Parathyroid adenoma (tissue), 2 donors: Measurements from ENCODE around the gene MRTO4.
A peak's percentile ranks its signal among the peaks of the same experiment; 100 is the strongest.
"Not testable (repeated sequence)": the region's sequence is repeated elsewhere in the genome, so short reads cannot be mapped to it uniquely, and the experiment has no call there.

Source experiments
- H2AFZ ChIP-seq: fragments of 300-600 bp; sonication (generic); one replicate; pipeline ENCODE4 v1.7.0; 2017; ENCODE audit warnings: antibody characterized with exemption, mild to moderate bottlenecking
- H3K27ac ChIP-seq: fragments of 300-600 bp; sonication (generic); one replicate; pipeline ENCODE4 v1.7.0; 2017
- H3K27me3 ChIP-seq: fragments of 300-600 bp; sonication (generic); one replicate; pipeline ENCODE4 v1.7.0; 2017; ENCODE audit warnings: low read length; ENCODE audit not compliant: control insufficient read depth, insufficient read depth
- H3K36me3 ChIP-seq: fragments of 300-600 bp; sonication (generic); one replicate; pipeline ENCODE4 v1.7.0; 2017; ENCODE audit warnings: low read length; ENCODE audit not compliant: control insufficient read depth, insufficient read depth
- H3K4me1 ChIP-seq: fragments of 300-600 bp; sonication (generic); one replicate; pipeline ENCODE4 v1.7.0; 2017; ENCODE audit warnings: control low read depth
- H3K4me2 ChIP-seq: fragments of 300-600 bp; sonication (generic); one replicate; pipeline ENCODE4 v1.7.0; 2017; ENCODE audit warnings: low read length
- H3K4me3 ChIP-seq: fragments of 300-600 bp; sonication (generic); one replicate; pipeline ENCODE4 v1.7.0; 2017; ENCODE audit warnings: low read depth, low read length
- H3K79me2 ChIP-seq: fragments of 300-600 bp; sonication (generic); one replicate; pipeline ENCODE4 v1.7.0; 2017; ENCODE audit warnings: control low read depth
- H3K9ac ChIP-seq: fragments of 300-600 bp; sonication (generic); one replicate; pipeline ENCODE4 v1.7.0; 2017; ENCODE audit warnings: mild to moderate bottlenecking
- H3K9me3 ChIP-seq: fragments of 300-600 bp; sonication (generic); one replicate; pipeline ENCODE4 v1.7.0; 2017; ENCODE audit warnings: low read length; ENCODE audit not compliant: control insufficient read depth
- TF ChIP-seq, protein P1 (sequence below): fragments of 300-600 bp; sonication (generic); IDR thresholded peaks from one replicate; pipeline ENCODE4 v1.7.0; 2017; ENCODE audit warnings: antibody characterized with exemption, mild to moderate bottlenecking
- donor health status: primary hyperparathyroidism.

MRTO4 gene

DNA sequence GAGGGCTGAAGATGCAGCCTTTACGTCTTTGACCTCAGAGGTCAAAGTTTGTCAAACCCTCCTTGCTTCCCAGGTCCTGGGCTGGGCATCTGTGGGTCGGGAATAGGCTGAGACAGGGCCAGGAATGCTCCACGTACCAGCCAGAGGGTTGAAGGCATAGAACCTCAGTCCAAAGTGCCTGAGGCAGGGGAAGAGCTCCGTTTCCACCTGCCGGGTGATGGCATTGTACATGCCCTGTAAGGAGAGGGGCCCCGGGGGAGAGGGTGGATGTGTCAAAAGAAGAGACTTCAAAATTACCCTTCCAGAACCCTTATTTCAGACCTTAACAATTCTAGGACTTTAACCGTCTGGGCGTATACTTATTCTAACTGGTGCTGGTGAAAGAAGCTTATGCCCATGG lies 33.3 kb downstream of the MRTO4 start:
- Histone ChIP-seq H3K4me3 (no peak overlapping the region), H3K4me1 (no peaks in the 10 kb centered on the region), H3K79me2 (no peaks in the 10 kb centered on the region), H3K27ac (no peak overlapping the region), H2AFZ (no peak overlapping the region), H3K4me2 (no peak overlapping the region), H3K27me3 (no peaks in the 10 kb centered on the region), H3K9me3 (no peaks in the 10 kb centered on the region), H3K9ac (no peak overlapping the region), H3K36me3 (no peaks in the 10 kb centered on the region)
- TF ChIP-seq, protein P1, sequence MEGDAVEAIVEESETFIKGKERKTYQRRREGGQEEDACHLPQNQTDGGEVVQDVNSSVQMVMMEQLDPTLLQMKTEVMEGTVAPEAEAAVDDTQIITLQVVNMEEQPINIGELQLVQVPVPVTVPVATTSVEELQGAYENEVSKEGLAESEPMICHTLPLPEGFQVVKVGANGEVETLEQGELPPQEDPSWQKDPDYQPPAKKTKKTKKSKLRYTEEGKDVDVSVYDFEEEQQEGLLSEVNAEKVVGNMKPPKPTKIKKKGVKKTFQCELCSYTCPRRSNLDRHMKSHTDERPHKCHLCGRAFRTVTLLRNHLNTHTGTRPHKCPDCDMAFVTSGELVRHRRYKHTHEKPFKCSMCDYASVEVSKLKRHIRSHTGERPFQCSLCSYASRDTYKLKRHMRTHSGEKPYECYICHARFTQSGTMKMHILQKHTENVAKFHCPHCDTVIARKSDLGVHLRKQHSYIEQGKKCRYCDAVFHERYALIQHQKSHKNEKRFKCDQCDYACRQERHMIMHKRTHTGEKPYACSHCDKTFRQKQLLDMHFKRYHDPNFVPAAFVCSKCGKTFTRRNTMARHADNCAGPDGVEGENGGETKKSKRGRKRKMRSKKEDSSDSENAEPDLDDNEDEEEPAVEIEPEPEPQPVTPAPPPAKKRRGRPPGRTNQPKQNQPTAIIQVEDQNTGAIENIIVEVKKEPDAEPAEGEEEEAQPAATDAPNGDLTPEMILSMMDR: no peak

DNA sequence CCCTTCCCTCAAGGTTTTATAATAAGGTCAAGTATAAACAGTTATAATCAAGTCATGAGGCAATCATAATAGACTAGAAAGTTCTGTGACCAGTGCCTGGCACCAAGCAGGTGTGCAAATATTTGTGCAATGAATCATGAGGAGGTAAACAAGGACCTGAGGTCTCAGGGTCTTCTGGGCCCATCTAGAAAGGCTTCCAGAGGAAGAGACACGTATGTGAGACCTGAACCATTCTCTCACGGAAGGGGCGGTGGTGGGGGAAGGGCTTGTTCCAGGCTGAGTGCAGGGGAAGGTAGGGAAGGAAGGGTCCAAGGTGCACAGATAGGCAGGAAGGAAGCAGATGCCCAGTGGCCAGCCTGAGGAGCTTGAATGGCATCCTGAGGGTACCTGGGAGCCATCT lies 33.8 kb downstream of the MRTO4 start:
- H3K9me3 ChIP-seq, H3K9ac ChIP-seq, H3K36me3 ChIP-seq, H3K4me1 ChIP-seq, H3K4me2 ChIP-seq, H3K4me3 ChIP-seq, H2AFZ ChIP-seq, H3K27ac ChIP-seq, H3K27me3 ChIP-seq, H3K79me2 ChIP-seq: not testable (repeated sequence)

DNA sequence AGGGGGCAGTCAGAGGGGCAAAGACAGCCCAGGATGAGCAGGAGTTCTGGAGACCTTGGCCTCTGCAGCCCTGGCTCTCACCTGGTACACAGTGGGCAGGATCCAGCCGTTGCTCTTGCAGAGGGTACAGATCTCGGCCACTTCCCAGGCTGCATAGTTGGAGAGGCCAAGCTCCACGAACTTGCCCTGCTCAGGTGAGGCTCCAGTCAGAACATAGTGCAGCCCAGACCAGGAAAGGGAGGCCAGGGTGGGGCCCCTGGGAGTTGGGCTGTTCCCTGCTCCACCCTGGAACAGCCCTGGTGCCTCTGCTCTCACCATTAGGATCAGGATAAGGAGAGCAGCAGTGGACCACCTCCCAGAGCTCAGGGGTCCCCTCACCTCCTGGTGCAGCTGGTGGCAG lies 34.2 kb downstream of the MRTO4 start:
- not testable (repeated sequence) for H3K9ac ChIP-seq, H3K4me1 ChIP-seq, H3K36me3 ChIP-seq, H3K4me2 ChIP-seq, H3K9me3 ChIP-seq, H3K27me3 ChIP-seq, H3K4me3 ChIP-seq, H3K27ac ChIP-seq, H3K79me2 ChIP-seq, H2AFZ ChIP-seq

DNA sequence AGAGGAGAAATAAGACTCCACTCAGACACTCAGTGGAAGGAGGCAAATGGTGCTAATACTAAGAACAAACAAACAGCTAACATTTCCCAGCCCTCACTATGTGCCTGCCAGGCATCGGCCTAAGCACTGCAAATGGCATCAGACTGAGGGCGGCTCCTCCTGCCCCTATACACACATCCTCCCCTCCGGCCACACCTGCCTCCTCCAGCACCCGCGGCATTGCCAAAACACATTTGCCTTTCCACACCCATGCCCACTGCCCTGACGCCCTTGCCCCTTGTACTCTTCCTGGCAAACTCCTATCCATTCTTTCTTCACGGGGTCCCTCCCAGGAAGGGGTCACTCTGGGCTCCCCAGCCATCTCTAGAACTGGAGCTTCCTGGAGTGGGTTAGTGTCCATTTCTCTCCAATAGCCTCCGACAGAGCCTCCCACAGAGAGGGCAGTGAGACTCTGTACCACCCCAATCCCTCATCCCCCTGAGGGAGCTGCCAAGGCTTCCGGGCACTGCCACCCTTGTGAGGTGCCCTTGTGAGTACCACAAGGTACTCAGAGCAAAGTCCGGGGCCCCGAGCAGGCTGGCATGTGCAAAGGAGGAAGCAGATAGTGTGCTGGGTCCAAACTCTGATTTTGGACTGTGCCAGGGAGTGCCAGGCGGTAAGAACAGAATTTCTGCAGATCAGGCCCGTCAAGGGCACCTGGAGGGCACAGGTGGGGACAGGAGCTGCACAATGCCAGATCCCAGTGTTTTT lies 36.0 kb downstream of the MRTO4 start:
- Histone ChIP-seq H3K9ac (no peak overlapping the region), H3K27ac (no peak overlapping the region)

DNA sequence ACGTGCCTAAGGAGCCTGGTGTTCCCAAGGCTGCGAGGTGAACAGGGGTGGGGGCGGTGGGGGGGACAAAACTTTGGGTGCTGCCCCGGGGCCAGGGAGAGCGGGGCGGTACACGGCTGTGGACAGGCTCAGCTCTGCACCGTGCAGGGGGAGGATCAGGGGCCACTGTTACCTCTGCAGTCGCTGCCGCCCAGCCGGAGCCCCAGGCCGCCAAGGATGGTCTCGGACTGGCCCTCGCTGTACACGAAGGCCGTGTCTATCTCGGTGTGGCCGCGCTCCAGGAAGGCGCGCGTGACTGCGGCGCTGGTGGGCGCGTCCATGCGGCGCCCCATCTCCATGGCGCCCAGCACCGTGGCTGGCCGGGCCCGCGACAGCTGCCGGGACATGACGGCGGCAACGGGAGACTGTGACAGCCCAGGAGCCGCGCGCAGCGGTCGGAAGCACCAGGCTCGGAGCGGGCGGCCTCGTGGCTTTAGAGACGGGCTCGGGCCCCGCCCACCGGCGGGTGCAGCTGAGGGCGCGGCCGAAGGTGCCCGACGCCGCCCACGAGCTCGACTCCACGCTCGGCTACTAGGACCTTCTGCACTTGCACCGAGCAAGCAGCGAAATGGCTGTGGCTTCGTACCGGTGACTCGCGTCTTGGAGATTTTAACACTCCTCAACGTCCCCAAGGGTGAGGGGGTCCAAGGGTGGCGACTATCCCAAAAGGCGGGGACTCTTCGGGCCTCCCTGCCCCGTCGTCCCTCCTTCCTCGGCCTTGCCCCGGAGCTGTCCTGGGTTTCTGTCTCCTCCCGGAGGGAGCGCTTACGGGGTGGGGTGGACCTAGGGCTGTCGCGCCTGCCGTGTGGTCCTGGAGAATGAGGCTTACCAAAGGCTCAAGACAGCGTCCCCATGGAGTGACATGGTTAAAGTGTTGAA lies 37.0 kb downstream of the MRTO4 start, which contains the start of gene AKR7A3:
TSS of gene AKR7A3 (minus strand) at position 447 of the 918 bp plus-strand sequence. CDS start at position 386, 61 bp downstream.
- H3K9me3 ChIP-seq, H3K9ac ChIP-seq, H3K4me1 ChIP-seq, H3K36me3 ChIP-seq, H3K27ac ChIP-seq, H3K27me3 ChIP-seq, H3K79me2 ChIP-seq: not testable (repeated sequence)
- Histone ChIP-seq H3K4me2 (peak within 1 kb of the TSS; percentile 85), H2AFZ (peak within 1 kb of the TSS; percentile 63), H3K4me3 (peak within 1 kb of the TSS; percentile 56)

More for the DNA sequence above, 36.0 kb downstream of the MRTO4 start:
- H3K36me3 ChIP-seq: no peaks in the 10 kb centered on the region
- H3K79me2 ChIP-seq: no peaks in the 10 kb centered on the region
- no peak overlapping the region for H2AFZ ChIP-seq
- TF ChIP-seq, protein P1: no peak
- H3K27me3 ChIP-seq: no peaks in the 10 kb centered on the region
- H3K4me3 ChIP-seq: no peak overlapping the region
- H3K9me3 ChIP-seq: no peaks in the 10 kb centered on the region
- H3K4me1 ChIP-seq: no peaks in the 10 kb centered on the region
- H3K4me2 ChIP-seq: no peak overlapping the region

DNA sequence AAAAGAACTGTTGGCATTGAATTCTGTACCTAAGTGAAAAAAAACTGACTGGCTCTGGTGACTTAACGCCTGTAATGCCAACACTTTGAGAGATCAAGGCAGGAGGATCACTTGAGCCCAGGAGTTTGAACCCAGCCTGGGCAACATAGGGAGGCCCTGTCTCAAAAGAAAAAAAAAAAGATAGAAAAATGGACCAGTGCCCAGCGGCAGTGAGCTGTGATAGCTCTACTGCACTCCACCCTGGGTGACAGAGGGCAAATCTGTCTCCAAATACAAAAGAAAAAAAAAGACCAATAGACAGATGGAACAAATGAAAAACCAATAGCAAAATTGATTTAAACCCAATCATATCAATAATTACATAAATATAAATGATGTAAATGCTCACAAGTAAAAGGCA lies 37.6 kb downstream of the MRTO4 start:
- Histone ChIP-seq H3K4me3 (peak overlapping the region; percentile 56), H3K4me2 (peak overlapping the region; percentile 85), H3K9ac (no peak overlapping the region), H3K36me3 (no peaks in the 10 kb centered on the region), H3K27ac (no peak overlapping the region), H2AFZ (peak overlapping the region; percentile 63), H3K79me2 (no peaks in the 10 kb centered on the region), H3K9me3 (no peaks in the 10 kb centered on the region), H3K4me1 (no peaks in the 10 kb centered on the region), H3K27me3 (no peaks in the 10 kb centered on the region)
- TF ChIP-seq, protein P1: no peak
